Stomach smooth muscle (tissue), 2 donors: ENCODE measurements around the gene LRMDA.

ENCODE experiments used
- H3K27ac ChIP-seq: one replicate; pipeline ENCODE4 v1.7.0; 2013; ENCODE audit warnings: mild to moderate bottlenecking, low read length, inconsistent platforms
- H3K27me3 ChIP-seq, 2 donors: one replicate each; pipeline ENCODE4 v1.7.0; 2013; ENCODE audit warnings: low read length in 2 of 2; ENCODE audit not compliant: insufficient read depth in 2 of 2, control insufficient read depth in 1 of 2
- H3K36me3 ChIP-seq, 2 donors: one replicate each; pipeline ENCODE4 v1.7.0; 2013; ENCODE audit warnings: low read length in 2 of 2; ENCODE audit not compliant: control insufficient read depth in 2 of 2, insufficient read depth in 2 of 2
- H3K4me1 ChIP-seq: one replicate; pipeline ENCODE4 v1.7.0; 2013; ENCODE audit warnings: low read length; ENCODE audit not compliant: control insufficient read depth, insufficient read depth
- H3K4me3 ChIP-seq, 2 donors: one replicate each; pipeline ENCODE4 v1.7.0; 2013; ENCODE audit warnings: low read length in 2 of 2
- H3K9ac ChIP-seq, 2 donors: one replicate each; pipeline ENCODE4 v1.7.0; 2013; ENCODE audit warnings: low read length in 2 of 2, mild to moderate bottlenecking in 1 of 2
- H3K9me3 ChIP-seq, 2 donors: one replicate each; pipeline ENCODE4 v1.7.0; 2013; ENCODE audit warnings: low read length in 2 of 2; ENCODE audit not compliant: control insufficient read depth in 2 of 2
- donor health status: healthy.
- donor health status: Pancreatic carcinoma.

The LRMDA gene

GRCh38 chr10:76552091-76552873 is 1120.9 kb downstream of the LRMDA start:
- no peak overlapping the region for H3K27ac ChIP-seq
- H3K9me3 ChIP-seq: no peaks in the 10 kb centered on the region
- no peak overlapping the region for H3K9ac ChIP-seq
- peaks cover 2% of the 10 kb centered on the region for H3K4me1 ChIP-seq
- no peak overlapping the region for H3K4me3 ChIP-seq
- H3K36me3 ChIP-seq: no peaks in the 10 kb centered on the region
- no peaks in the 10 kb centered on the region for H3K27me3 ChIP-seq

- Histone ChIP-seq H3K9me3 (no peaks in the 10 kb centered on the region), H3K4me1 (peaks cover 2% of the 10 kb centered on the region), H3K27ac (no peak overlapping the region), H3K27me3 (no peaks in the 10 kb centered on the region), H3K9ac (no peak overlapping the region), H3K36me3 (no peaks in the 10 kb centered on the region), H3K4me3 (no peak overlapping the region)
Measured at GRCh38 chr10:76553263-76554032, 1122.0 kb downstream of the LRMDA start.

GRCh38 chr10:76554033-76554408 is 1122.6 kb downstream of the LRMDA start:
- H3K4me3 ChIP-seq: no peak overlapping the region
- H3K36me3 ChIP-seq: no peaks in the 10 kb centered on the region
- H3K9me3 ChIP-seq: no peaks in the 10 kb centered on the region
- H3K9ac ChIP-seq: no peak overlapping the region
- peaks cover 2% of the 10 kb centered on the region for H3K4me1 ChIP-seq
- H3K27ac ChIP-seq: no peak overlapping the region
- no peaks in the 10 kb centered on the region for H3K27me3 ChIP-seq

DNA sequence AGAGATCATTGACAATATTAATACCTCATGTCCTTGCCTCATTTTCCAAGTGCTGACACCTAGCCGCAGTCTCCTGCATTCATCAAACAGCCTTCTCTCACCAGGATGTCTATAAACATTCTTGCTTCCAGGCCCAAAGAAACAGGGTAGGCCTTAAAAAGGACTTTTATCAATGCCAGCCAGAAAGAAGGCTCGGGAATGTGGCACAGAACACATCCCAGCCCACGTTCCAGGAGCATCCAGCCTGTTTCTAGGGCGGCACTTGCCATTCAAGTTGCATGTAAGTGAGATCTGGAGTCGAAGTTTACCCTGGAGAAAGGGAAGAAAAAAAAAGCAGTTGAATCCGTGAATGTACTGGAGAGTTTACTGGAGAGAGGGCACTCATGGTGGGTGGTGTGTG is 1123.1 kb downstream of the LRMDA start:
- Histone ChIP-seq H3K9me3 (no peaks in the 10 kb centered on the region), H3K4me1 (peaks cover 2% of the 10 kb centered on the region), H3K9ac (no peak overlapping the region), H3K27me3 (no peaks in the 10 kb centered on the region), H3K36me3 (no peaks in the 10 kb centered on the region), H3K27ac (no peak overlapping the region), H3K4me3 (no peak overlapping the region)

DNA sequence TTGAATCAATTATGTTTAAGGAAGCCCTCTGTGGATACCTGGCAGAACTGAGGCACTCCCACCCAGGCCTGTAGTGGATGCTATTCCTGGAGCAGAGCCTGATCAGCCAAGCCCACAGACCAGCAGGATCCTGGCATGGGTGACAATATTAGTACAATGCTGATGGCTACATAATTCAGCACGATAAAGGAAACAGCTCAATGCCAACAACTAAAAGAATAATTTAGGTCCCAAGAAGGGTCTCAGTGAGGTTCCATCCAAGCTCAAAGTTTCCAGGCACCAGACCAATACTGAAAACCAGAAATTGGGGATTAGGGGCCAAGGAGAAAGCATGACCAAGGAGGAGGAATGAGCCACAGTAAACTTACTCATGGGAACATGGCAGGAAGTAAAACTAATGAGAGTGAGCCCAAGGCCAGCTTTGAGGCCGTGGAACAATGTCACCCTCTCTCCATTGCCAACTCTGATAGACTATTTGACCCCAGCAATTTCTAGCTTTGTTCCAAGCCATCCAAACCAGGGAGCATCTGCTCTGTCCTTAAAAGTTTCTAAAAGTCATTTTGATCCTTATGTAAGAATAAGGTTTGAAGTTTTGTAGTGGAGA is 1123.7 kb downstream of the LRMDA start:
- Histone ChIP-seq H3K27ac (no peak overlapping the region), H3K27me3 (no peaks in the 10 kb centered on the region), H3K9ac (no peak overlapping the region), H3K36me3 (no peaks in the 10 kb centered on the region), H3K9me3 (no peaks in the 10 kb centered on the region), H3K4me1 (peaks cover 2% of the 10 kb centered on the region), H3K4me3 (no peak overlapping the region)

- H3K4me1 ChIP-seq: peaks cover 1% of the 10 kb centered on the region
- no peaks in the 10 kb centered on the region for H3K9me3 ChIP-seq
- no peaks in the 10 kb centered on the region for H3K27me3 ChIP-seq
- H3K9ac ChIP-seq: no peak overlapping the region
- no peaks in the 10 kb centered on the region for H3K36me3 ChIP-seq
- no peak overlapping the region for H3K4me3 ChIP-seq
- H3K27ac ChIP-seq: no peak overlapping the region
Measured at GRCh38 chr10:76557366-76557765, 1125.9 kb downstream of the LRMDA start.

DNA sequence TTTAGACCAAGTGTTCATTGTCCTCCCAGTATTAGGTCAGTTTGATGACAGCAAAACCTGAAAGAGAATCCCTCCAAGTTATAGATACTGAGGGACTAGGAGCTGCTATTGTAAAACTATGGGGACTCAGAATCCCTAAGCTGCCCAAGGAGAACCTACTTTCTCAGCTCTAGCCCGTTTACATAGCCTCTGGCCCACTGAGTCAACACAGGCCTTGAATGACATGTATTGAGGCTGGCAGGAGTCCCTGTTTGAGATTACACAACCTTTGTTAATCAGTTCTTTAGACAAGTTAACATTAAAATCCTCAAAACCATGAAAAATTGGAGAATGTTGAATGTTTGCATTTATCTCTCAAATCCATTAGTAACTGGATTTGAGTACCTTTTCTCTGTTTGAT is 1127.2 kb downstream of the LRMDA start:
- H3K4me3 ChIP-seq: no peak overlapping the region
- H3K27ac ChIP-seq: no peak overlapping the region
- H3K36me3 ChIP-seq: no peaks in the 10 kb centered on the region

GRCh38 chr10:76558996-76559891 is 1127.8 kb downstream of the LRMDA start:
- Histone ChIP-seq H3K4me1 (no peaks in the 10 kb centered on the region), H3K9ac (no peak overlapping the region), H3K36me3 (no peaks in the 10 kb centered on the region), H3K4me3 (no peak overlapping the region), H3K27me3 (no peaks in the 10 kb centered on the region), H3K27ac (no peak overlapping the region), H3K9me3 (no peaks in the 10 kb centered on the region)

More for the DNA sequence above, 1127.2 kb downstream of the LRMDA start:
- H3K27me3 ChIP-seq: no peaks in the 10 kb centered on the region
- no peak overlapping the region for H3K9ac ChIP-seq
- H3K9me3 ChIP-seq: no peaks in the 10 kb centered on the region
- no peaks in the 10 kb centered on the region for H3K4me1 ChIP-seq

GRCh38 chr10:76559892-76560220 is 1128.4 kb downstream of the LRMDA start:
- H3K9me3 ChIP-seq: no peaks in the 10 kb centered on the region
- no peak overlapping the region for H3K4me3 ChIP-seq
- no peak overlapping the region for H3K9ac ChIP-seq
- no peaks in the 10 kb centered on the region for H3K27me3 ChIP-seq
- H3K27ac ChIP-seq: no peak overlapping the region
- no peaks in the 10 kb centered on the region for H3K4me1 ChIP-seq
- no peaks in the 10 kb centered on the region for H3K36me3 ChIP-seq

DNA sequence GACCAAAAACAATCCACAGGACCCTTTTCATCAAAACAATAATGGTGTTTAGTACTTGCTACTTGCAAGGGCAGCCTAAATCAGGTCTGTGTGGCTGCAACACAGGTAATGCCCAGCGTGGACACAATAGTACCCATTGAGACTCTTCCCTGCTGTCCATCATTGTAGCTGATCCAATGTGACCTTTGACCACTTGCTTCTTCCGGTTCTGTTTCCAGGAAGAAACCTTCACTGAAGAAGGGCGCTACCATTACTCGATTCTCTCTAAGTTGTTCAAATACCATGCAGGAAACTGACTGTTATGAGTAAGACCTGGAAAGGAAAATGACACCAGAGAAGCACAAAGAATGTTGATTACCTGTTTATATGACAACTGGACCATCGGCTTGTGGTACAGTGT is 1128.9 kb downstream of the LRMDA start:
- H3K9ac ChIP-seq: no peak overlapping the region
- H3K4me3 ChIP-seq: no peak overlapping the region
- no peaks in the 10 kb centered on the region for H3K27me3 ChIP-seq
- H3K9me3 ChIP-seq: no peaks in the 10 kb centered on the region
- no peak overlapping the region for H3K27ac ChIP-seq
- no peaks in the 10 kb centered on the region for H3K36me3 ChIP-seq
- no peaks in the 10 kb centered on the region for H3K4me1 ChIP-seq
